K562 (cell line): ENCODE results near the gene C19orf67. TPM values are rescaled to one million over a fixed set of nuclear protein-coding genes. Genes with fewer than 3 reads are reported as not detected.

Experiments
- BCLAF1 ChIP-seq, 2 experiments: fragments of 450-650 bp in 1 of 2; IDR thresholded peaks; 2 replicates each; pipeline ENCODE4 v1.6.1; 2011 to 2017; ENCODE audit warnings: low read depth in 2 of 2, antibody characterized with exemption in 1 of 2, borderline replicate concordance in 1 of 2, low read length in 1 of 2, mild to moderate bottlenecking in 1 of 2, mixed read lengths in 1 of 2; ENCODE audit not compliant: control insufficient read depth in 1 of 2
- BRD9 ChIP-seq: fragments of 450-650 bp; IDR thresholded peaks from 2 replicates; pipeline ENCODE4 v1.6.1; 2018; ENCODE audit warnings: low read depth; ENCODE audit not compliant: partially characterized antibody
- CTCF ChIP-seq, 3 experiments: IDR thresholded peaks in 2 of 3; conservative IDR thresholded peaks in 1 of 3; 2 replicates each; pipeline ENCODE4 v1.5.1; 2011 to 2012; ENCODE audit warnings: low read length in 3 of 3, mild to moderate bottlenecking in 3 of 3, control low read depth in 2 of 3, improper control_type of control experiment in 1 of 3, inconsistent platforms in 1 of 3, low read depth in 1 of 3, mixed read lengths in 1 of 3, moderate library complexity in 1 of 3; ENCODE audit not compliant: insufficient read depth in 2 of 3
- FOXJ3 ChIP-seq: sonication (generic); formaldehyde crosslinking; IDR thresholded peaks from 2 replicates; pipeline ENCODE4 v1.4.0; 2020; ENCODE audit warnings: mild to moderate bottlenecking, missing genetic modification reagents
- FOXK1 ChIP-seq: sonication (generic); formaldehyde crosslinking; IDR thresholded peaks from 2 replicates; pipeline ENCODE4 v1.8.0; 2022; ENCODE audit warnings: missing genetic modification reagents, mild to moderate bottlenecking, borderline replicate concordance
- GTF3C2 ChIP-seq: IDR thresholded peaks from 3 replicates; pipeline ENCODE4 v1.6.1; 2011; ENCODE audit warnings: borderline replicate concordance, mild to moderate bottlenecking, moderate library complexity; ENCODE audit not compliant: insufficient read length; ENCODE audit errors: extremely low read depth
- IRF1 ChIP-seq: sonication (generic); formaldehyde crosslinking; IDR thresholded peaks from 2 replicates; pipeline ENCODE4 v1.8.0; 2022; ENCODE audit warnings: missing genetic modification reagents, mild to moderate bottlenecking, borderline replicate concordance
- JUNB ChIP-seq: fragments of 450-650 bp; formaldehyde crosslinking; conservative IDR thresholded peaks from 2 replicates; pipeline ENCODE4 v1.4.0; 2020; ENCODE audit warnings: mild to moderate bottlenecking
- KDM1A ChIP-seq, 2 experiments: fragments of 450-650 bp; IDR thresholded peaks; 2 replicates each; pipeline ENCODE4 v1.6.1; 2016; ENCODE audit warnings: mild to moderate bottlenecking in 2 of 2
- MTF1 ChIP-seq: fragments of 250-450 bp; sonication (Bioruptor Pico); IDR thresholded peaks from 2 replicates; pipeline ENCODE4 v1.9.0; 2021; ENCODE audit warnings: moderate library complexity, mild to moderate bottlenecking, inconsistent platforms, borderline replicate concordance
- NUFIP1 ChIP-seq: fragments of 450-650 bp; IDR thresholded peaks from 2 replicates; pipeline ENCODE4 v1.6.1; 2018; ENCODE audit not compliant: partially characterized antibody
- OTX1 ChIP-seq: fragments of 450-650 bp; formaldehyde crosslinking; IDR thresholded peaks from 2 replicates; pipeline ENCODE4 v1.4.0; 2022; ENCODE audit warnings: mild to moderate bottlenecking
- PHF21A ChIP-seq: fragments of 450-650 bp; IDR thresholded peaks from 2 replicates; pipeline ENCODE4 v1.6.1; 2017; ENCODE audit warnings: low read depth, borderline replicate concordance
- PRMT5 ChIP-seq: sonication (generic); formaldehyde crosslinking; IDR thresholded peaks from 2 replicates; pipeline ENCODE4 v1.5.0; 2020; ENCODE audit warnings: missing genetic modification reagents
- SP1 ChIP-seq: sonication (generic); formaldehyde crosslinking; IDR thresholded peaks from 2 replicates; pipeline ENCODE4 v1.8.1; 2022; ENCODE audit warnings: mild to moderate bottlenecking, missing genetic modification reagents
- SREBF2 ChIP-seq: sonication (generic); formaldehyde crosslinking; IDR thresholded peaks from 2 replicates; pipeline ENCODE4 v1.4.0; 2020; ENCODE audit warnings: mild to moderate bottlenecking, missing genetic modification reagents
- TCFL5 ChIP-seq: fragments of 250-450 bp; sonication (Bioruptor Pico); conservative IDR thresholded peaks from 2 replicates; pipeline ENCODE4 v1.6.1; 2021; ENCODE audit warnings: mild to moderate bottlenecking, moderate library complexity, matching md5 sums
- ZNF197 ChIP-seq: fragments of 200-800 bp; sonication (Bioruptor generic); IDR thresholded peaks from 2 replicates; pipeline ENCODE4 v1.6.1; 2016; ENCODE audit warnings: low read depth, missing genetic modification characterization, missing compliant biosample characterization
- ZNF583 ChIP-seq: fragments of 250-450 bp; sonication (Bioruptor Pico); IDR thresholded peaks from 2 replicates; pipeline ENCODE4 v1.4.0; 2020
- polyA plus RNA-seq, 8 experiments: library from polyadenylated mRNA; depleted of rRNA in 4 of 8; stranded (reverse) in 5 of 8; unstranded in 3 of 8; fragments of >200 nt; fragmentation: Nextera tagmentation in 2 of 8; fragmentation: Illumina TruSeq in 1 of 8; extraction: Ambion mirVana in 2 of 8; extraction: Trizol in 1 of 8; gene quantifications; 2 replicates each; pipeline versions ENCODE4 v1.2.1 to v1.2.3, GENCODE V29; 2011 to 2014; ENCODE audit warnings: inconsistent platforms in 1 of 8, missing spikeins in 1 of 8
- total RNA-seq, 7 experiments: library from RNA; depleted of rRNA in 6 of 7; stranded (reverse); fragments of >200 nt in 6 of 7; fragmentation: Illumina TruSeq in 2 of 7; extraction: Trizol in 2 of 7; gene quantifications; 2 replicates each; pipeline versions ENCODE4 v1.2.1 to v1.2.3, GENCODE V29; 2011 to 2021; ENCODE audit warnings: low replicate concordance in 1 of 7

C19orf67 gene
- total and polyA plus RNA-seq, 9 of the 15 experiments (the other 6 are each of a cell fraction or from before 2014, with no cell fraction given): 0.29 to 1.8 (median 0.51) TPM; not detected in 3

GRCh38 chr19:14091081-14091812 is 5.7 kb upstream of the C19orf67 start (continued):
- TF ChIP-seq BCLAF1 (IDR thresholded peaks at IDR 0.05; ENCODE audit: borderline replicate concordance in 1 of 2, control insufficient read depth in 1 of 2, low read depth in 2 of 2, low read length in 1 of 2) (no peak), PHF21A (peak; percentile 52; the same call in 1 of the 2 replicates), PRMT5 (CRISPR knock-in tag) (no peak), TCFL5 (CRISPR knock-in tag) (no peak), ZNF197 (CRISPR knock-in tag) (no peak), OTX1 (no peak), NUFIP1 (no peak), FOXK1 (CRISPR knock-in tag) (no peak), IRF1 (no peak), GTF3C2 (no peak), CTCF (IDR thresholded peaks at IDR 0.05 in 2 of 3, conservative IDR thresholded peaks at IDR 0.05 in 1 of 3; ENCODE audit: insufficient read depth in 2 of 3, low read depth in 1 of 3, low read length in 3 of 3) (peak; percentile 53 to 72 (median 53)), SREBF2 (no peak), KDM1A (IDR thresholded peaks at IDR 0.05) (peak in 1 of 2 experiments; percentile 64; a peak in 2 of 4 replicates), BRD9 (peak; percentile 54), MTF1 (CRISPR knock-in tag) (no peak), JUNB (CRISPR knock-in tag) (no peak), SP1 (peak; percentile 76), FOXJ3 (CRISPR knock-in tag) (no peak), ZNF583 (CRISPR knock-in tag) (no peak)
